Tibial artery (tissue), 4 donors: ENCODE results near the gene AFF3.

ENCODE experiments used
- DNase-seq, 2 donors: peaks; one replicate each; pipeline ENCODE4 v3.0.0-alpha.2; 2019
- H3K27ac ChIP-seq, 2 donors: fragments of 200-600 bp; sonication (generic) in 1 of 2; 1 replicate in 1 of 2; 2 replicates in 1 of 2; pipeline ENCODE4 v1.5.1; 2018 to 2019; ENCODE audit warnings: mild to moderate bottlenecking in 1 of 2
- H3K27me3 ChIP-seq, 2 donors: fragments of 200-600 bp; sonication (generic) in 1 of 2; one replicate each; pipeline versions ENCODE4 v1.5.1 to v1.6.0; 2016 to 2019
- H3K36me3 ChIP-seq, 3 donors: fragments of 200-600 bp; sonication (generic) in 2 of 3; one replicate each; pipeline ENCODE4 v1.5.1; 2016 to 2019; ENCODE audit warnings: mild to moderate bottlenecking in 2 of 3
- H3K4me1 ChIP-seq, 4 donors: fragments of 200-600 bp; sonication (generic) in 2 of 4; 1 replicate in 3 of 4; 2 replicates in 1 of 4; pipeline ENCODE4 v1.5.1; 2016 to 2019
- H3K4me3 ChIP-seq, 2 donors: fragments of 200-600 bp; sonication (generic) in 1 of 2; 1 replicate in 1 of 2; 2 replicates in 1 of 2; pipeline ENCODE4 v1.5.1; 2018 to 2019; ENCODE audit warnings: mild to moderate bottlenecking in 2 of 2
- H3K9me3 ChIP-seq, 3 donors: fragments of 200-600 bp; sonication (generic) in 1 of 3; one replicate each; pipeline ENCODE4 v1.5.1; 2016 to 2019
- CTCF ChIP-seq, 2 experiments: fragments of 200-600 bp in 1 of 2; fragments of 450-650 bp in 1 of 2; IDR thresholded peaks; one replicate each; pipeline ENCODE4 v1.5.1; 2017 to 2019; ENCODE audit warnings: antibody characterized with exemption in 2 of 2, mild to moderate bottlenecking in 1 of 2, moderate library complexity in 1 of 2
- intact Hi-C: fragments of 100-400 bp; cut with DNase I; formaldehyde crosslinking; loops from one replicate; pipeline ENCODE4 v1.15.0; 2023; ENCODE audit warnings: low total_unique reads

AFF3 gene

GRCh38 chr2:99611786-99612185, 530.6 kb downstream of the AFF3 start:
- H3K4me3 ChIP-seq, result no peak overlapping the region
- no peaks in the 10 kb centered on the region for H3K36me3 ChIP-seq
- intact Hi-C loops, result no loop called here
- H3K4me1 ChIP-seq, result peaks cover 0 to 20% (median 12%) of the 10 kb centered on the region in 4 donors
- no peaks in the 10 kb centered on the region for H3K9me3 ChIP-seq
- H3K27ac ChIP-seq, result no peak overlapping the region
- no peak for TF ChIP-seq CTCF (IDR thresholded peaks at IDR 0.05)
- no peaks in the 10 kb centered on the region for H3K27me3 ChIP-seq
- no peak for DNase-seq

DNA sequence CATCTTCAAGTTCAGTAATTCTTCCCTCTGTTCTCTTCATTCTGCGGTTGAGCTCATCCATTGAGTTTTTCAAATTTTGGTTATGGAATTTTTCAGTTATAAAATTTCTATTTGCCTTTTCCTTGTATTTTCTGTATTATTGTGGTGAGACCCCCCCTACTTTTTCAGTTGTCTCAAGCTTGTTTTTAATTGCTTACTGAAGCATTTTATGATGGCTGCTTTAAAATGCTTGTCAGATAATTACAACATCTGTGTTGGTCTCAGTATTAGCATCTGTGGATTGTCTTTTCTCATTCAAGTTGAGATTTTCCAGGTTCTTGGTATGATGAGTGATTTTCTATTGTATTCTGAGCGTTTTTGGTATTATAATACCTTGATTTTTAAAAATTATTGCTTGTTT, 531.4 kb downstream of the AFF3 start:
- no peaks in the 10 kb centered on the region for H3K36me3 ChIP-seq
- H3K27me3 ChIP-seq, result no peaks in the 10 kb centered on the region
- no peak overlapping the region for H3K27ac ChIP-seq
- H3K4me3 ChIP-seq, result no peak overlapping the region
- TF ChIP-seq CTCF (IDR thresholded peaks at IDR 0.05), result no peak
- H3K4me1 ChIP-seq, result peaks cover 0 to 20% (median 12%) of the 10 kb centered on the region in 4 donors
- H3K9me3 ChIP-seq, result no peaks in the 10 kb centered on the region
- intact Hi-C loops, result no loop called here
- no peak for DNase-seq

- intact Hi-C loops, result no loop called here
- no peak for TF ChIP-seq CTCF (IDR thresholded peaks at IDR 0.05)
- no peak overlapping the region for H3K27ac ChIP-seq
- no peak for DNase-seq
- H3K36me3 ChIP-seq, result no peaks in the 10 kb centered on the region
- no peaks in the 10 kb centered on the region for H3K9me3 ChIP-seq
- H3K4me3 ChIP-seq, result no peak overlapping the region
- H3K4me1 ChIP-seq, result peaks cover 0 to 32% (median 15%) of the 10 kb centered on the region in 4 donors
- H3K27me3 ChIP-seq, result no peaks in the 10 kb centered on the region
These were observed 532.5 kb downstream of the AFF3 start for GRCh38 chr2:99609851-99610381.

- no peak for TF ChIP-seq CTCF (IDR thresholded peaks at IDR 0.05)
- intact Hi-C loops, result no loop called here
These were observed 533.5 kb downstream of the AFF3 start for GRCh38 chr2:99608861-99609260.

DNA sequence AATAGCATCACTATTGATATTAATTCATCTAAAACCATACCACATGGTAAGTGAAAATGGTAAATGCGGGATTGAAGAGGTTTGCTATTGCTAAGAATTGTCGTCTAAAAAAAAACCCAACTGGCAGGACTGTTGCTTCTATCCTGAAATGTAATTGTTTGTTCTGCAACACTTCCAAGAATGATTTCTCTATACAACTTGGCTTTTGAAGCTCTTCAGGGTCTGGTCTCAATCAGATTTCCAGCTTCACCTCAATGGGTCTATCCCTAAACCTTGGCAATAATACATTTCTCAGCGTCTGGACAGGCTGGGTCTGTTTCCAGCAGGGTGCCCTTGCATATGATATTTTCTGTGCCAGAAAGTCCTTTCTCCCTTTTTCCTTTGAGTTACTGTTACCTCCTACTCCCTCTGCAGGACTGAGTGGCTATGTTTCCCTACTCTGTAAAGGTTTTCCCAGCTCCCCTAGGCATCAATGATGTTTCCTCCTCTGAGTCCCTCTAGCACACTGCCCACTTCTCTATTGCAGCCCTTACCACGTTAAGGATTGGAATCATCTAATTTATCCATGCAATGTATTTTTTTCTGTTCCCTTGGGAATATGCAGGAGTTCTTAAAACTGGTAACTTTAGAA, 534.4 kb downstream of the AFF3 start:
- no peak for DNase-seq
- peak overlapping the region; percentile 1 to 50 for H3K27ac ChIP-seq
- H3K27me3 ChIP-seq, result no peaks in the 10 kb centered on the region
- no peaks in the 10 kb centered on the region for H3K36me3 ChIP-seq
- peaks cover 0 to 37% (median 19%) of the 10 kb centered on the region in 4 donors for H3K4me1 ChIP-seq
- TF ChIP-seq CTCF (IDR thresholded peaks at IDR 0.05), result peak; percentile 9 to 16
- no peaks in the 10 kb centered on the region for H3K9me3 ChIP-seq
- intact Hi-C loops, result no loop called here
- H3K4me3 ChIP-seq, result no peak overlapping the region

More at GRCh38 chr2:99608861-99609260, 533.5 kb downstream of the AFF3 start:
- DNase-seq, result no peak
- no peak overlapping the region for H3K4me3 ChIP-seq
- H3K4me1 ChIP-seq, result peaks cover 0 to 37% (median 19%) of the 10 kb centered on the region in 4 donors
- no peaks in the 10 kb centered on the region for H3K36me3 ChIP-seq
- no peaks in the 10 kb centered on the region for H3K27me3 ChIP-seq
- no peaks in the 10 kb centered on the region for H3K9me3 ChIP-seq
- H3K27ac ChIP-seq, result peak overlapping the region in 1 of 2 donors; percentile 50
